ENCODE results near the gene SHANK1.

SHANK1 gene

DNA sequence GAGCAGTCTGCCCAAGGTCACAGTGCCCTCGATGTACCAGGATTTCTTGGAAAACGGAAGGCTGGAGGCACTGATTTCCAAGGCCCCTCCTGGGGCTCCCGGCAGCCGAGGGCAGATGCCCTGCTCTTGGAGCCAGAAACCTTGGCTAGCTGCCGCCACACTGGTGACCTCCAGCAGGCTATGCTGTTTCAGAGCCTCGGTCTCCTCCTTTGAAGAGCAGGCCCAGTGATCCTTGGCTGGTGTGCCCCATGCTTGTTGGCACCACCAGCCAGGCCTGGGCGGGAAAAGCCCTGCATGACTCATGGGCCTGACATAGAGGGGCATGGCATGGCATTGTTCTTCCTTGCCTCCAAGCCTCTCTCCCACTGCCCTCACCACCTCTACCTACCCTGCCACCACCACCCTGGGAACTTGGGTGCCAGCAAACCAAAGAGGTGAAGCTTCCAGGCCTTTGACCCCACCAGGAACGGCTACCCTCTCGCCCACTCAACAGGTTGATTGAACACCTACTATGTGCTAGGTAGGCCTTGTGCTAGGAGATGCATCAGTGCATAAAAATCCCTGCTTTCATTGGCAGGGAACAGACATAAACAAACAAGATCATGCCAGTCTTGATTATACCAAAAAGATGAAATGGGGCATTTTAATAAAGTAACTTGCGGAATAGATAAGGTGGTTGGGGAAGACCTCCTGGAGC lies 2.0 kb upstream of the SHANK1 start:
- Histone ChIP-seq H3F3A (ENCODE audit: insufficient read depth, low read length) (no peaks in the 10 kb centered on the region), H3K9me2 (ENCODE audit: low read depth, low read length) (no peaks in the 10 kb centered on the region), H3K4me3 (ENCODE audit: low read depth, low read length, poor library complexity, severe bottlenecking) (no peak overlapping the region), H3K79me2 (ENCODE audit: insufficient read depth, low read length) (no peaks in the 10 kb centered on the region), H2AFZ (ENCODE audit: low read length) (no peak overlapping the region), H3K27me3 (ENCODE audit: insufficient read depth, low read length) (no peaks in the 10 kb centered on the region), H3K27ac (ENCODE audit: low read depth, low read length, poor library complexity, severe bottlenecking) (no peak overlapping the region), H3K9me3 (ENCODE audit: low read length) (no peaks in the 10 kb centered on the region), H3K36me3 (ENCODE audit: insufficient read depth, low read length) (no peaks in the 10 kb centered on the region), H4K20me1 (ENCODE audit: insufficient read depth, low read length) (no peaks in the 10 kb centered on the region), H3K4me1 (ENCODE audit: insufficient read depth, low read length, severe bottlenecking) (no peaks in the 10 kb centered on the region), H3K4me2 (ENCODE audit: low read length) (no peak overlapping the region), H3K9ac (ENCODE audit: low read length) (no peak overlapping the region)
- TF ChIP-seq EZH2 (IDR thresholded peaks at IDR 0.05; ENCODE audit: borderline replicate concordance, low read length) (no peak), CTCF (IDR thresholded peaks at IDR 0.05; ENCODE audit: low read length) (no peak)

GRCh38 chr19:50720921-50721381 lies 1.3 kb upstream of the SHANK1 start:
- Histone ChIP-seq H3K9me2 (ENCODE audit: low read depth, low read length) (no peaks in the 10 kb centered on the region), H3K9me3 (ENCODE audit: low read length) (no peaks in the 10 kb centered on the region), H2AFZ (ENCODE audit: low read length) (no peak overlapping the region), H3K9ac (ENCODE audit: low read length) (no peak overlapping the region), H3K4me3 (ENCODE audit: low read depth, low read length, poor library complexity, severe bottlenecking) (no peak overlapping the region), H3K36me3 (ENCODE audit: insufficient read depth, low read length) (no peaks in the 10 kb centered on the region), H3K4me1 (ENCODE audit: insufficient read depth, low read length, severe bottlenecking) (no peaks in the 10 kb centered on the region), H3K79me2 (ENCODE audit: insufficient read depth, low read length) (no peaks in the 10 kb centered on the region), H3K27me3 (ENCODE audit: insufficient read depth, low read length) (no peaks in the 10 kb centered on the region), H4K20me1 (ENCODE audit: insufficient read depth, low read length) (no peaks in the 10 kb centered on the region), H3F3A (ENCODE audit: insufficient read depth, low read length) (no peaks in the 10 kb centered on the region), H3K4me2 (ENCODE audit: low read length) (no peak overlapping the region), H3K27ac (ENCODE audit: low read depth, low read length, poor library complexity, severe bottlenecking) (no peak overlapping the region)
- TF ChIP-seq CTCF (IDR thresholded peaks at IDR 0.05; ENCODE audit: low read length) (no peak), EZH2 (IDR thresholded peaks at IDR 0.05; ENCODE audit: borderline replicate concordance, low read length) (no peak)

DNA sequence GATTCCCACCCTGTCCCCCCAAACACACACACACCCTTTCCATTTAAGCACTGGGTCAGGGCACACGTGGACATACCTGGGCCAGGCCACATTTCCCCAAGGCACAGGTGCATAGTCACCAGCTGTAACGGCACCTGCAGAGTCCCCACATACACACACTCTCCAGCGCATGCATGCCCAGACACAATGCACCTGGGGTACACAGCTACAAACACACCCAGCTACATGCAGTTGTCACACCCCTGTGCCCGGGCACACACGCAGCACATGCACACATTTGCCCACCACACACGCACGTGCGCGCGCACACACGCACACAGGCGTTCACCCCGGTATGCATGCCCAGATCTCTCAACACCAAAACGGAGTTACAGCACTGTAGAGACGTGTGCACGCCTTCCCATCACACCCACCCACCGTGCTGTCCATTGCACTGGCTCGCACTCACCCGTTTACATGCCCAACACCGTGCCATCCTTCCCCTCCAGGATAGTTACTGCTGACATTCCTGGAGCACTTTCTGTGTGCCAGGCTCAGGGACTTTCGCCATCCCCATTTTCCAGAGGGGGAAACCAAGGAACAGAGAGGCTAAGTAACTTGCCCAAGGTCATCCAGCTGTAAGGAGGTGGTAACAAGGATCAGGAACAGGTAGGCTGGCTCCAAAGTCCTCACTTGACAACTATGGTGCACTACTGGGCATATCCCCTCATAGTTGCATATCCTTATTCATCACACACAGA lies 749 bp upstream of the SHANK1 start:
- TF ChIP-seq CTCF (IDR thresholded peaks at IDR 0.05; ENCODE audit: low read length) (no peak), EZH2 (IDR thresholded peaks at IDR 0.05; ENCODE audit: borderline replicate concordance, low read length) (no peak)
- Histone ChIP-seq H3K79me2 (ENCODE audit: insufficient read depth, low read length) (no peaks in the 10 kb centered on the region), H3K9me3 (ENCODE audit: low read length) (no peaks in the 10 kb centered on the region), H3K4me1 (ENCODE audit: insufficient read depth, low read length, severe bottlenecking) (no peaks in the 10 kb centered on the region), H3K4me3 (ENCODE audit: low read depth, low read length, poor library complexity, severe bottlenecking) (no peak overlapping the region), H3K27ac (ENCODE audit: low read depth, low read length, poor library complexity, severe bottlenecking) (no peak overlapping the region), H3K4me2 (ENCODE audit: low read length) (no peak overlapping the region), H3F3A (ENCODE audit: insufficient read depth, low read length) (no peaks in the 10 kb centered on the region), H3K9me2 (ENCODE audit: low read depth, low read length) (no peaks in the 10 kb centered on the region), H3K9ac (ENCODE audit: low read length) (no peak overlapping the region), H3K27me3 (ENCODE audit: insufficient read depth, low read length) (no peaks in the 10 kb centered on the region), H2AFZ (ENCODE audit: low read length) (no peak overlapping the region), H4K20me1 (ENCODE audit: insufficient read depth, low read length) (no peaks in the 10 kb centered on the region), H3K36me3 (ENCODE audit: insufficient read depth, low read length) (no peaks in the 10 kb centered on the region)

All from OCI-LY1 (cell line).